GM21367 (cell line): ENCODE results near the gene GPR35.
"Not testable (repeated sequence)": the region's sequence is repeated elsewhere in the genome, so short reads cannot be mapped to it uniquely, and the experiment has no call there.

Source experiments
- ATAC-seq: cut with Tn5 transposase; IDR thresholded peaks from one replicate; pipeline ENCODE4 v1.9.1; 2021; ENCODE audit not compliant: unreplicated experiment

Gene GPR35

DNA sequence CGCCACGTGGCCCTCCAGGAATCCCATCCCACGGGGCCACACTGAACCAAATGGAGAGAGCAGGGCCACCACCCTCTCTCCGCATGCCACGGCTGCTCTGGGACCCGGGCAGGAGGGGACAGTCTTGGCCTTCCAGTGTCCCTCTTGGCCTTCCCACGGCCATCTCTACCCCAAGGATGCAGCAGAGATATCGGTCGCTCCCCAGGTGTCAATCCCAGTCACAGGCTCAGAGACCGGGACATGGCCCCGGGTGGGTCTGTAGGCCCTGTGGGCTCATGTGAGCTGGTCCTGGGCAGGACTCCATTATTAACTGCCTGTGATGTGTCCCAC, 23.5 kb upstream of the GPR35 start:
- no peak for ATAC-seq

DNA sequence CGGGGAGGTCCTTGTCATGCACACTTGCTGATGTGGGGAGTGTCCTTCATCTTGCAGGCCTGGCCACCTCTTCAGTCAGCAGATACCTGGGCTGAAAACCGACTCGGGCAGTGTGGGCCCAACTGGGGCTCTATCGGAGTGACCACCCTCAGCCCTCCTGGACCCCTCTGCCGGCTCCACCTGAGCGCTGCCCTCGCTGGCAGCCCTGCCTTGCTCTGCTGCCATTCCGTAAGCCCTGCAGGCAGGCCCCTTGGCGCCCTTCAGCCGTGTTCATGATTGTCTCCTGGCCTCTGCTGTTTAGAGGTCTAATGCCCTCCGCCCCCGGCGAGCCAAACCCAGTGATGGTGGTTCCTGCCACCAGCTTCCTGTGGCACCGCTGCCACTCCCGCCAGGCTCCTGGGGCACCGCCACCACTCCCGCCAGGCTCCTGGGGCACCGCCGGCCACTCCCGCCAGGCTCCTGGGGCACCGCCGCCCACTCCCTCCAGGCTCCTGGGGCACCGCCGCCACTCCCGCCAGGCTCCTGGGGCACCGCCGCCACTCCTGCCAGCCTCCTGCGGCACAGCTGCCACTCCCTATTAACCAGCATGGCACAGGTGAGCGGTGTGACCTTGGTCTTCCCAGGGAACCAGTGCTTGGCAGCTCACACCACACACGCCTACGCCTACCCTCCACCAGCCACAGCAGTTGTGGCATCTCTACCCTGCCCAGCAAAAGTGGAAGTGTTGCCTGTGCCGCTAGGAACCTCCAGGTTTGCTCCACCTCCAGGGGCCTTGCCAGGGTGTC, 22.8 kb upstream of the GPR35 start:
- ATAC-seq, result no peak

DNA sequence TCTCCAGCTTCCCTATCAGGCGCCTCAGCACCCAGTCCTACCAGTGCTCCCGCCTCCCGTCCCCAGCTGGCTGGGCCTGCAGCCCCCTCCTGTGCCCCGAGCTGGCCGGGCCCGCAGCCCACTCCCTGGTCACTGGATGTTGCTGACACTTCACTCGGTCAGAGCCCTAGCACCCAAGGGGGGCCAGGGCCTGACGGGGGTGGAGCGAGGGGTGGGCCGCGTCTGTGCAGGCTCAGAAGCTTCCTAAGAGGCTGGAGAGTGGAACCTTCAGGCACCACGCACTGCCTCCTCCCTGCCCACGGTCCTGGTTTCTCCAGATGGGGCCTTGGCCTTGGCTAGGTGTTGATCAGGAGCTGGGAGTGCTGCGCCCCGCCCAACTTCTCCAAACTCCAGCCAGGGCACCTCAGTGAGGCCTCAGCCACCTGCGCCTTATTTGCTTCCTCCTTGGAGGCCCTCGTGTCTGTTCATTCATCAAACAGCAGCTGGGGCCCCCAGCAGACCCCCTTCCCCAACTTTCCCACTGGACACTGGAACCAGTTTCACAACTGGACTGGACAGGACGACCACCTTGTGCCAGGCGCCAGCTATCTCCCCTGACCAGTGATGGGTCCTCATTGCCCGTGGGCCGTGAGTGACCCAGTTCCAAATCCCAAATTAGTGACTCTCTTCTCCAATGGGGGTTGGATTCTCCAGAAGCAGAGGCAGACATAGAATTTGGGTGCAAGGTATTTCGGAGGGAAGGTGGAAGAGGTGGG, 22.0 kb upstream of the GPR35 start:
- no peak for ATAC-seq

DNA sequence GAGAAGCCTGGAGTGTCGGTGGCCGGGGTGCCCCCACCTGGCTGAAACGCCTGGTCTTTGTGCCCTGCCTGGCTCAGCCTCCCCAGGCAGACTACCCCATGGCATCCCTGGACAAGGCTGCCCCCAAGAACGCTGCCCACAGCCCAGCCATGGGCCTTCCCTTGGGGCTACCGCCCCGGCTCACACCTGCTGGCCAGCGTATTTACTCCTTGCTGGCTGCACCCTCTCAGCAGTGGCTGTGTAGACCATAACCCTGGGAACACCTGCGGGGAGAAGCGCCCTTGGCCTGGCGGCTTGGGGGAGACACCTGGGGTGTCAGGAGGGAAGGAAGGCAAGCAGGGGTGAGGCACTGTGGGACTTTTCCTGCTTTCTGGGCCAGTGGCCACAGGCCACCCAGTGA, 21.4 kb upstream of the GPR35 start:
- ATAC-seq, result no peak

DNA sequence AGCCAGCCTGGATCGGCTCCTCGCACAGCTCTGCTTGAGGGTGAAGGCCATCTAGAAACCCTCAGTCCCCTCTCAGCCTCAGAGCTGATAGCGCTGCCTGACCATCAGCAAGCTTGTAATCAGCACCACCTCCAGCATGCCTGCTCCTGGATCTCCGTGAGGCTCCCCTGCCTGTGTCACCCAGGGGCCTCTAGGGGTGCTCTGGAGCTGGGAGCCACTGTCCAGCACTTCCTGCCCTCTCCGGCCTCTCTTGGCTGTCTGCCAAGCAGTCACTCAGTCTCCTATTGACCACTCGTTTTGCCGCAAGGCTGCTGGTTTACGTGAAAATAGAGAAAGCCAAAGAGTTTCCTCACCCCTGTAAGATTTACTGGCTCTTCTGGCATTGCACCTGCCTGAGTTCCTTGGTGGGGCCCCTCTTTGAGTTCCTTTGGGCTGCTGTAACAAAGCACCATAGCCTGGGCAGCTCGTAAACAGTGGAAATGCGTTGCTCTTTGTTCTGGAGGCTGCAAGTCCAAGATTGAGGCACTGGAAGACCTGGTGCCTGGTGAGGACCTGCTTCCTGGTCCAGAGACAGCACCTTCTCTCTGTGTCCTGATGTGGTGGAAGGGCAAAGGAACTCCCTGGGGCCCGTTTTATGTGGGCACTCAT, 20.9 kb upstream of the GPR35 start:
- ATAC-seq, result no peak

DNA sequence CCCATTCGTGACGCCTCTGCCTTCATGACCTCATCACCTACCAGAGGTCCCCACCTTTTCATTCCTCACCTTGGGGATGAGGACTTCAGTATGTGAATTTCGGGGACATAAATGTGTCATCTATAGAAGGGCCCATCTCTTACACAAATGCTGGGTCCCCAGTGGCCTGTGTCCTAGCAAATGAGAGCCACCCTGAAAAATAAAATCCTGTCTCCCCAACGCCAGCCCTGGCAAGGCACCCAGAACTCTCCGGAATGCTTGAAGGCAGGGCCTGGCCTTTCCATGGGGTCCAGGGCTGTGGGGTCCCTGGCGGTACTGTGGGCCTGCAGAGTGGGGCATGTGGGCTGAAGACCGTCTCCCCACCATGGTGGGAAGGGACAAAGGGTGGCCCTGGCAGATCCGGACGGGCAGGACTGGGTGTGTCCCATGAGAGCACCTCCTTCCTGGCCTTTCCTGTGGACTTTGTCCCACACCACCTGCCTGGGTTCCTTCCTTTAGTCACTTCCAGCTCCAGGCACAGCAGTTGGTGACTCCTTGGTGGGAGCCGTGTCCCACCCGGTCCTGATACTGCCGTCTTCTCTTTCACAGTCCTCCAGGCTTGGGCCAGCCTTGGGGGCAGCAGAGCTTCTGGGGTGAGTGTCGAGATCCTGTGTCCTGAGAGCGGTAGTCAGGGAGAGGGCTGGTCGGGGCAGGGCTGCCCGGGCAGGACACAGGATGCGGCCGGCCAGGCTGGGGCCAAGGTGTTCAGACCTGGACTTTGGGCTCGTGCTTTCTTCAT, 20.2 kb upstream of the GPR35 start:
- no peak for ATAC-seq

DNA sequence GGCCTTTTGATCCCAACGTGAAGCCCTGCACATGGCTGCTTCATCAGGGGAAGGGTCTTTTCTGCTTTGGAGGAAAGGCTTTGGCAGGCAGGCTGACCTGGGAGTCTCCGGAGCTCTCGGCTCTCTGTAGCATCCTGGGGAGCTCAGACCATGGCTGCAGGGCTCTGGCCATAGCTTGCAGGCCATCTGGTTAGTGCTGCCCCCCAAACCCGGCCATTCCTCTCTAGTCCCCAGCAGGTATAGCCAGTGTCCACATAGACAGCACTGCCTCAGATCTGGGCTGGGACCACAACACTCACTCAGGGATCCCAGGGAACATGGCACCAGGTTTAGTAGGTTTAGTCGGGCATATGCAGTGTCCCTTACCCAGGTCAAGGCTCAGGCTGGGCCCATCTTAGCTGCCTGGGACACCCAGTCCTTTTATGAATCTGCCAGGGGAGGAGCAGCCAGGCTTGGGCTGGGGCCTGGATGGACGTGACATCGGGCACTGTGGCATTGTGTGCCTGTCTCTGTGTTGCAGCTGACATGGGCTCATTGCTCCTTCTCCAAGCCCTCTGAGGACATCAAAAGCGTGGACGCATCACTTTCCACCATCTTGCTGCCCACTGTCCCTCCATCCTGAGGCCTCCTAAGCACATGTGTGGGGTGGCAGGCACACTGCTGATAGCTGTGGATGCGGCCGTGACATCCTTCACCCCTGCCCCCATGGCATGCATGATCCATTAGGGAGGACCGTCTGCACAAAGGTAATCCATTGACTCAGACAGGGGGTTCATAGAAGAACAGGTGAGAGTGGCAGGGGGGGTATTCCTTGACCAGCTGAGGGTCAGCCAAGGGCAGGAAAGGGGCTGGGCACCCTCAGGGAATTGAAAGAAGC, 19.2 kb upstream of the GPR35 start:
- ATAC-seq, result no peak

DNA sequence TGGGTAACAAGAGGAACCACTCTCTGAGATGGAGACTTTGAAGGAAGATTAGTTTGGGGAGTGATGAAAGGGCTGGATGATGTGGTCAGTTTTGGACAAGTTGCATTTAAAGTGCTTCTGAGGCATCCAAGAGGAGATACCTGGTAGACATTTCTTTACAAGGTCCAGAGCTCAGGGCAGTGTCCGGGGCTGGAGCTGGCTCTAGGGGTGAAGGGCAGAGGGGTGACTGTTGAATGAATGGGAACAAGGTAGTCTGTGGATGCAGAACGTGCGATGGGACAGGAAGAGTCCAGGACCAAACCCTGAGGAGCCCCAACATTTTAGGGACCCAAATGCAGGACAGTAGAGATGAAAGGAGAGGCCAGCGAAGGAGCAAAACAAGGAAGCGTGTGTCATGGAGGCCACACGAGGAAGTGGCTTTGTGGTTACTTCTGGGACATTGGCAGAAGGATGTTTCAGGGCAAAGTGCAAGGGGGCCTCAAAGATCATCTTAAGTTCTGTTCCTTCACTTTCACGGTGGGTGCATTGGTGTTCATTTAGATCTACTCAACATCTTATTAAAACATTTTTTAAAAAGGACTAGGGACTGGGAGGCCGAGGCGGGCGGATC, 13.6 kb upstream of the GPR35 start:
- ATAC-seq, result no peak

DNA sequence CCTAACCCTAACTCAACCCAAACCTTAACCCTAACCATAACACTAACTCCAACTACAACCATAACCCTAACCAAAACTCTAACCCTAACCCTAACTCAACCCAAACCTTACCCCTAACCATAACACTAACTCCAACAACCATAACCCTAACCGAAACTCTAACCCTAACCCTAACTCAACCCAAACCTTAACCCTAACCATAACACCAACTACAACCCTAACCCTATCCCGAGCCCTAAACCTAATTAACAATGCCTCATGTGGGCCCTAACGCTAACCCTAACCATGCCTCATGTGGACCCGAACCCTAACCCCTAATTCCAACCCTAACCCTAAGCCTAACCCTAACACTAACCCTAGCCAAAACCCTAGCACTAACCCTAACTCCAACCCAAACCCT, 11.5 kb upstream of the GPR35 start:
- ATAC-seq, result no peak

DNA sequence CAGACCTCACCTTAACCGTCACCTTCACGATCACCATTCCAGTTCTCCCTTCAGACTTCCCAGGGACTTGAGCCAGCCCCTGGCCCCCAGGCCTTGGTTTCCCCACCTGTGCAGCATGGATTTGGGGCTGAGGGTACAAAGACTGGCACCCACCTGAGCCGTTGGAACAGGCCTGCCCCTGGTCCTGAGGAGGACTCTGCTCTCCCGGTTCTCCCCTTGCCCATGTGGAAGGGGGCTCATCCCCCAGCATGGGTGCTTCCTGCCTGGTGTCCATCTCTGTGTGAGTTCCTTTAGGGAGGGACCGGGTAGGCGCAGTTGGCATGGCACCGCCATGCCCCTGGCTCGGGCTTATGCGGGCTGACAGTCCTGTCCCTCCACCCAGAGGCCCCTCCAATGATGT, 10.9 kb upstream of the GPR35 start:
- ATAC-seq, result no peak

DNA sequence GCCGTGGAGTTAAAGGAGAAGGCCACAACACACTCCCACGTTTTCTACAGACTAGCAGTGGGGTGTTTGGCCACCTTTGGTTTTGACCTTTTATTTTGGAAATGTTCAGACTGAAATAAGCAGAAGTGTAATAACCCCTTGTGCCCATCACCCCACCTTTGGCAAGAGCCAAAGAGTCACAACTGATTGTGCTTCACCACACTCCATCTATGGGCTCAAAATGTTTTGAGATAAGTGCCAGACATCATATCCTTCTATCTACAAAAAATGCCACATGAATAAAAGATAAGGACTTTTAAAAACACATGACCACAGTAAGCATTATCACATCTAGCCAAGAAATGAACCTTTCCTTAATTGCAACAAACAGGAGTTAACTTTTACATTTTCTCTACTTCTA, 9.9 kb upstream of the GPR35 start:
- no peak for ATAC-seq

DNA sequence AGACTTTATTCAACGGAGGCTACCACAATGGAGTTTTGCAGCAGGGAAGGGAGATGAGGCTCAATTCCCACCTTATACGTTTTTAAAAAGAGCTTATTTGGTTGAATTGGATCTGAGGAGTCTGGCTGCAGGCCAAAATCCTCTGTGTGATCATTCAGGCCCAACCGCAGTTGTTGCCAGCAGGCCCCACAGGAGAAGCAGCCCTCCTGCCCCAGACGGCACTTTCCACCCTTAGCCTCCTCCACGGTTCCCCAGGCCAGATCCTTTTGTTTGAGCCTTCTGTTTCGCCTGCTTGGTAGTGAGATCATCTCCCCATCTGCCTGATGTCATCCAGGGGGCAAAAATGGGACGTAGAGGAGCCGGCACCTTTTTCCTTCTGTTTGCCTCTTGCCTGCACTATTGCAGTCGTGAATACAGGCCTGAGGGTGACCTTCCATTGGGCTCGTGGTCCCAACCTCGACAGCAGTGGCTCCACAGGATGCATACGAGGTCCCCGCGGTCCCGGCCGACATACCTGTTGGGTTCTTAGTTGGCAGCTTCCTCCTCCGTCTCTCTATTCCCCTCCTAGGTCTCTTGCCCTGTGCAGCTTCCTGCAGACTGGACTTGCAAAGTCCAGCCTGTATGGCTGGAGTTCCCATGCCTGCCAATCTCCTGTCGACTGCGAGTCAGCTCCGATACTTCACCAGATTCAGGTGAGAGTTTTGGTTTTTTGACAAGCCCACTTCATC, 9.3 kb upstream of the GPR35 start:
- ATAC-seq, result no peak

DNA sequence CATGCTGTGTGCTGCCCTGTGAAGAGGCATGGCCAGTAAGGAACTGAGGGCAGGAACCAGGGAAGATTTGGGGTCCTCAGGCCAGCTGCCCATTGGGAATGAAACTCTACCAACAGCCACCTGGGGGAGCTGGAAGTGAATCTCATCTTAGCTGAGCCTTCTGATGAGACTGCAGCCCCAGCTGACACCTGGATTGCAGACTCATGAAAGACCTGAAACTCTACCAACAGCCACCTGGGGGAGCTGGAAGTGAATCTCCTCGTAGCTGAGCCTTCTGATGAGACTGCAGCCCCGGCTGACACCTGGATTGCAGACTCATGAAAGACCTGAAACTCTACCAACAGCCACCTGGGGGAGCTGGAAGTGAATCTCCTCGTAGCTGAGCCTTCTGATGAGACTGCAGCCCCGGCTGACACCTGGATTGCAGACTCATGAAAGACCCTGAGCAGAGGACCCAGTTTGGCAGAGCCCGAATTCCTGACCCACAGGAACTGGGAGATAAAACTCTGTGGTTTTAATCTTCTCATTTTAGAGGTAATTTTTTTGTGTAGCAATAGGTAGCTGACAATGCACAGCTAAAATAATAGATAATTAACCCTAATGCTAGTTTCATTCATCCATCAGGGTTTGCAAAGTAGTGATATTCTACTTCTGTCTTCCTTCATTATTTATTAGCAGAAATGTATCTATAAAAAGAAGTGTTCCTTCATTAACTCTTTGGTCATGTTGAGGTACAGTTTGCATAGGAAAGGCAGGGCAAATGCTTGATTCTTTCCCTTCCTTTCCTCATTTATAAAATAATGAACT, 8.2 kb upstream of the GPR35 start:
- not testable (repeated sequence) for ATAC-seq

DNA sequence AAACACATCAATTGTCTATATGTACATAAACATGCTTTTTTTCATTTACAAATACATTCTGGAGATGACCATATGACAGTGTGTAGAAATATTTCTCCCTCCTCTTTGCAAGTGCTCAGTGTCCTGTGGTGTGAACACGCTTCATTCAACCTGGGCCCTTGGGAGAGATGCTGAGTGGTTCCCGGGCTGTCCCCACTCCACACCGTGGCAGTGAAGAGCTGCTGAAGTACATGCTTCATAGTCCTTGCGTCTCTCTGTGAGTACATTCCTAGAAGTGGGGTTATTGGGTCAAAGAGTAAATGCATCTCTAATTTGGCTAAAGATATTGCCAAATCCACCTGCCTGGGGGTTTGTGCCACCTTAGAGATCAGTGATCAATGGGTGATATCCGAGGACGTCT, 6.5 kb upstream of the GPR35 start:
- no peak for ATAC-seq

DNA sequence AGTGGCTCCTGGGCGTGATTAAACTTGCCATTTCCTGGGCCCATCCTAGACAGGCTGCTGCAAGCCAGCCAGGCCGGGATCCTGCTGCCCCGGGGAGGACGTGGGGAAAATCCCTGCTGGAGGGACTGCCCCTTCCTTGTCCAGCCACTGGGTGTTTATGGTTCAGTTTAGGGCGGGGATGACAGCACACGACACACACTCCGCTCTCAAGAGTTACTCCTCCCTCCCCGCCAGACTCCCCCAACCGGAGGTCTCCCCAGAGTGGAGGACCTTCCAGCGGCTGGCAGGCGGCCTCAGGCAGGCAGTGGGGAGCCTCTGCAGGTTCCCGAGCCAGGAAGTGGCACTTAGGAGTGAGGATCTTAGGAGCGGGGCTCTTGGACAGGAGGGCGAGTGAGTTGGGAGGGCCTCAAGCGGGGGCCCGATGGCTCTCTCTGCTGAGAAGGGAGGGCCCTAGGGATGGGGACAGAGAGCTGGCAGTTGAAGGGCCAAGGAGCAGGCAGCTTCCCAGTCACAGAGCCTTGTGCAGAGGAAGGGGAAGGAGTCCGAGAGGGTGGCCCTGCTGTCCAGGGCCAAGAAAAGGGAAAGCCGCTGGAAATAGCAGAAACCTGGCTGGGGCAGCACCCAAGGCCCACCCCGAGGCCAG, 5.7 kb upstream of the GPR35 start:
- no peak for ATAC-seq

DNA sequence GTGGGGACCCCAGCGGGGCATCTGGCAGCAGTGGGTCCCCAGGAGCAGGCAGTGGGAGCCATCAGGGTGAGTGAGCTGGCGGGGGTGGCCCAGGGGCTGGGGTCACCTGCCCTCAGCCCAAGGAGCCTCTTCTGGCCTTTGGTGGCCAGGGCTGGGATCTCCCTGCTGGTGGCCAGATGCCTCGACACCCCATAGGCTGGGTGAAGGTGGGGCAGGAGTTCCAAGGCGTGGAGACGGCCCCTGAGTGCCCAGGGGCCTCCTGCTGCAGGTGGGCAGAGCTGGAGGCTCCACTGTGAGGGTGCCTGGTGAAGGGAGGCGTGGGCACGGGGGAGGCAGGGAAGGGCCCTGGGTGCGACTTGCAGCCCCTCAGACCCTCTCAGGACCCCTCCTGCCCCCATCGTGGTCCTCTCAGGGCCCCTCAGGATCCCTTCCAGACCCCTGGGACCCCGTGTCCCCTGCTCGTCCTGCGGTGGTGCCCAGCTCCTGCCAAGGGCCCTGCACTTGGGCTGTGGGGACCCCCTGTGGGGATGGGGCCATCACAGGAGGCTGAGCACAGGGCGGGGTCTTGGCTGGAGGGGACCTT, 5.0 kb upstream of the GPR35 start:
- ATAC-seq, result no peak

DNA sequence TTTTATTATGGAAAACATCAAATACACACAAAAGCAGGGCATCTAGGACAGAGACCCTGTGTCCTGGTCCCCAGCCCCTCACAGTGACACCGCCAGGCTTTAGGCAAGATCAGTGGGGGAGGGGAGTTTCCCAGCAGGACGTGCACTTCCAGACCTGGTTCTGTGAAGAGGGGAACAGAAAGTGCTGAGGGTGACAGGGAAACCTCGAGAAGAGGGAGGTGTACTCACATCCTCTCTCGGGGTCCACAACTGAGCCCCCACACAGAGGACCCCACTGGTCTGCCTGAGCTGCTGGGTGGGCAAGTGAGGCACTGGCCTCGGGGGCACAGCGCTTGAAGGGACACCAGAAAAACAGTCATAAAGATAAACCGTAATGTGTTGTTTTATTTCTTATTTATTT, 4.4 kb upstream of the GPR35 start:
- ATAC-seq, result no peak

DNA sequence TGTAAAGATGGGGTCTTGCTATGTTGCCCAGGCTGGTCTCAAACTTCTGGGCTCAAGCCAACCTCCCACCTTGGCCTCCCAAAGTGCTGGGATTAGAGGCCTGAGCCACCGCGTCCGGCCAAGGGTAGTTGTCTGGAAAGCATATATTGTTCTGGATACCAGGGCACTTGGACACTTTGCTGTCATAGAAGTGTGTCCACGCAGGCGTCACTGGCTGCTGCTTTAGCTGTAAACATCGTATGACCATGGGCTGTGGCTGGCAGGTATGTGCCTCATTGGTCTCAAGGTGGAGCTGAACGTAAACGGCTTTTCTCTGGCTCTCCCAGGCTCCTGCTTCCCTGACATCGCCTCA, 3.2 kb upstream of the GPR35 start:
- ATAC-seq, result no peak
